Liver (tissue), 3 donors: ENCODE data around the gene ADCY4.

Experiments used
- GABPA ChIP-seq, 2 donors: IDR thresholded peaks in 1 of 2; conservative IDR thresholded peaks in 1 of 2; 2 replicates each; pipeline ENCODE4 v1.6.1; 2016; ENCODE audit warnings: antibody characterized with exemption in 2 of 2, mild to moderate bottlenecking in 1 of 2, moderate library complexity in 1 of 2
- MAX ChIP-seq: IDR thresholded peaks from 2 replicates; pipeline ENCODE4 v1.6.1; 2016; ENCODE audit warnings: antibody characterized with exemption
- TF ChIP-seq, protein P1 (sequence below): fragments of 150-350 bp; IDR thresholded peaks from 2 replicates; pipeline ENCODE4 v1.5.1; 2017; ENCODE audit warnings: improper control_type of control experiment, low read depth, low read length; ENCODE audit not compliant: missing input control
- donor health status: healthy.
- donor health status: healthy.

DNA sequence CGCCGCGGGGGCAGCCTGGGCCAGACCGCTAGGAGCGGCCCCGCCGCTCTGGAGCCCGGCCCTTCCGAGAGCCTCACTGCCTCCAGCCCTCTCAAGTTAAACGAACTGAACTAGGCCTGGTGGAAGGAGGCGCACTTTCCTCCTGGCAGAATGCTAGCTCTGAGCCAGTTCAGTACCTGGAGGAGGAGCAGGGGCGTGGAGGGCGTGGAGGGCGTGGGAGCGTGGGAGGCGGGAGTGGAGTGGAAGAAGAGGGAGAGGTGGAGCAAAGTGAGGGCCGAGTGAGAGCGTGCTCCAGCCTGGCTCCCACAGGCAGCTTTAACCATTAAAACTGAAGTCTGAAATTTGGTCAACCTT is 18.3 kb downstream of the ADCY4 start:
- TF ChIP-seq GABPA (IDR thresholded peaks at IDR 0.05 in 1 of 2, conservative IDR thresholded peaks at IDR 0.05 in 1 of 2) = no peak
- TF ChIP-seq, protein P1, sequence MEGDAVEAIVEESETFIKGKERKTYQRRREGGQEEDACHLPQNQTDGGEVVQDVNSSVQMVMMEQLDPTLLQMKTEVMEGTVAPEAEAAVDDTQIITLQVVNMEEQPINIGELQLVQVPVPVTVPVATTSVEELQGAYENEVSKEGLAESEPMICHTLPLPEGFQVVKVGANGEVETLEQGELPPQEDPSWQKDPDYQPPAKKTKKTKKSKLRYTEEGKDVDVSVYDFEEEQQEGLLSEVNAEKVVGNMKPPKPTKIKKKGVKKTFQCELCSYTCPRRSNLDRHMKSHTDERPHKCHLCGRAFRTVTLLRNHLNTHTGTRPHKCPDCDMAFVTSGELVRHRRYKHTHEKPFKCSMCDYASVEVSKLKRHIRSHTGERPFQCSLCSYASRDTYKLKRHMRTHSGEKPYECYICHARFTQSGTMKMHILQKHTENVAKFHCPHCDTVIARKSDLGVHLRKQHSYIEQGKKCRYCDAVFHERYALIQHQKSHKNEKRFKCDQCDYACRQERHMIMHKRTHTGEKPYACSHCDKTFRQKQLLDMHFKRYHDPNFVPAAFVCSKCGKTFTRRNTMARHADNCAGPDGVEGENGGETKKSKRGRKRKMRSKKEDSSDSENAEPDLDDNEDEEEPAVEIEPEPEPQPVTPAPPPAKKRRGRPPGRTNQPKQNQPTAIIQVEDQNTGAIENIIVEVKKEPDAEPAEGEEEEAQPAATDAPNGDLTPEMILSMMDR = no peak
- TF ChIP-seq MAX = no peak
